K562 (cell line): ENCODE data around the gene UBE2J2. TPM values are rescaled to one million over a fixed set of nuclear protein-coding genes. Genes with fewer than 3 reads are reported as not detected.

Experiments
- BCOR ChIP-seq: fragments of 450-650 bp; IDR thresholded peaks from 2 replicates; pipeline ENCODE4 v1.6.1; 2016
- FOXK1 ChIP-seq: sonication (generic); formaldehyde crosslinking; IDR thresholded peaks from 2 replicates; pipeline ENCODE4 v1.8.0; 2022; ENCODE audit warnings: missing genetic modification reagents, mild to moderate bottlenecking, borderline replicate concordance
- GMEB1 ChIP-seq: fragments of 250-450 bp; sonication (Bioruptor Pico); IDR thresholded peaks from 2 replicates; pipeline ENCODE4 v1.4.0; 2020; ENCODE audit warnings: mild to moderate bottlenecking
- NR3C1 ChIP-seq: sonication (generic); formaldehyde crosslinking; IDR thresholded peaks from 2 replicates; pipeline ENCODE4 v1.8.1; 2022; ENCODE audit warnings: missing genetic modification reagents
- POLR2G ChIP-seq: fragments of 200-400 bp; formaldehyde crosslinking; IDR thresholded peaks from 2 replicates; pipeline ENCODE4 v1.6.1; 2017; ENCODE audit warnings: low read depth, mild to moderate bottlenecking, antibody characterized with exemption, low read length, moderate library complexity
- PTBP1 ChIP-seq: fragments of 200-400 bp; formaldehyde crosslinking; IDR thresholded peaks from 2 replicates; pipeline ENCODE4 v1.6.1; 2017; ENCODE audit warnings: low read depth, low read length
- RBM39 ChIP-seq: fragments of 200-400 bp; formaldehyde crosslinking; optimal IDR thresholded peaks from 2 replicates; pipeline ENCODE3; 2018; ENCODE audit warnings: low read depth, low read length
- TAF1 ChIP-seq: IDR thresholded peaks from 2 replicates; pipeline ENCODE4 v1.6.1; 2011; ENCODE audit warnings: mild to moderate bottlenecking, low read length, moderate library complexity; ENCODE audit not compliant: insufficient read depth, control insufficient read depth, severe bottlenecking; ENCODE audit errors: extremely low read depth
- U2AF1 ChIP-seq: fragments of 200-400 bp; formaldehyde crosslinking; optimal IDR thresholded peaks from 2 replicates; pipeline ENCODE3; 2017; ENCODE audit warnings: mild to moderate bottlenecking, low read depth, low read length, moderate library complexity
- ZBTB8A ChIP-seq: fragments of 450-650 bp; IDR thresholded peaks from 2 replicates; pipeline ENCODE4 v1.6.1; 2018; ENCODE audit warnings: mild to moderate bottlenecking, moderate library complexity; ENCODE audit not compliant: partially characterized antibody
- ZFPM2 ChIP-seq: fragments of 250-450 bp; sonication (Bioruptor Pico); IDR thresholded peaks from 2 replicates; pipeline ENCODE4 v1.5.1; 2022; ENCODE audit warnings: mild to moderate bottlenecking
- ZNF174 ChIP-seq: fragments of 250-450 bp; sonication (Bioruptor Pico); IDR thresholded peaks from 2 replicates; pipeline ENCODE4 v1.4.0; 2020; ENCODE audit warnings: mild to moderate bottlenecking
- ZNF644 ChIP-seq: fragments of 200-800 bp; sonication (Bioruptor generic); IDR thresholded peaks from 2 replicates; pipeline ENCODE4 v1.6.1; 2016; ENCODE audit warnings: low read depth, missing genetic modification characterization, missing compliant biosample characterization
- ZNF79 ChIP-seq: fragments of 250-450 bp; sonication (Bioruptor Pico); IDR thresholded peaks from 2 replicates; pipeline ENCODE4 v1.4.0; 2020; ENCODE audit warnings: low read depth, mild to moderate bottlenecking, moderate library complexity
- ZSCAN29 ChIP-seq: fragments of 450-650 bp; IDR thresholded peaks from 2 replicates; pipeline ENCODE4 v1.6.1; 2017
- polyA plus RNA-seq, 8 experiments: library from polyadenylated mRNA; depleted of rRNA in 4 of 8; stranded (reverse) in 5 of 8; unstranded in 3 of 8; fragments of >200 nt; fragmentation: Nextera tagmentation in 2 of 8; fragmentation: Illumina TruSeq in 1 of 8; extraction: Ambion mirVana in 2 of 8; extraction: Trizol in 1 of 8; gene quantifications; 2 replicates each; pipeline versions ENCODE4 v1.2.1 to v1.2.3, GENCODE V29; 2011 to 2014; ENCODE audit warnings: inconsistent platforms in 1 of 8, missing spikeins in 1 of 8
- total RNA-seq, 7 experiments: library from RNA; depleted of rRNA in 6 of 7; stranded (reverse); fragments of >200 nt in 6 of 7; fragmentation: Illumina TruSeq in 2 of 7; extraction: Trizol in 2 of 7; gene quantifications; 2 replicates each; pipeline versions ENCODE4 v1.2.1 to v1.2.3, GENCODE V29; 2011 to 2021; ENCODE audit warnings: low replicate concordance in 1 of 7
- TF ChIP-seq, protein P1 (sequence below): sonication (generic); formaldehyde crosslinking; IDR thresholded peaks from 2 replicates; pipeline ENCODE4 v1.8.1; 2023; ENCODE audit warnings: mild to moderate bottlenecking, missing genetic modification reagents
- TF ChIP-seq, protein P2 (sequence below), 2 experiments: IDR thresholded peaks; 2 replicates each; pipeline ENCODE4 v1.6.1; 2011; ENCODE audit warnings: borderline replicate concordance in 1 of 2, control low read depth in 1 of 2, low read depth in 1 of 2, low read length in 1 of 2, mild to moderate bottlenecking in 1 of 2, mixed read lengths in 1 of 2, moderate library complexity in 1 of 2; ENCODE audit not compliant: insufficient read depth in 1 of 2, insufficient read length in 1 of 2, poor library complexity in 1 of 2, severe bottlenecking in 1 of 2; ENCODE audit errors: extremely low read depth in 1 of 2

Gene UBE2J2
- total and polyA plus RNA-seq, 9 of the 15 experiments (the other 6 are each of a cell fraction or from before 2014, with no cell fraction given): 0.93 to 112 (median 75.5) TPM

- TF ChIP-seq, protein P1, sequence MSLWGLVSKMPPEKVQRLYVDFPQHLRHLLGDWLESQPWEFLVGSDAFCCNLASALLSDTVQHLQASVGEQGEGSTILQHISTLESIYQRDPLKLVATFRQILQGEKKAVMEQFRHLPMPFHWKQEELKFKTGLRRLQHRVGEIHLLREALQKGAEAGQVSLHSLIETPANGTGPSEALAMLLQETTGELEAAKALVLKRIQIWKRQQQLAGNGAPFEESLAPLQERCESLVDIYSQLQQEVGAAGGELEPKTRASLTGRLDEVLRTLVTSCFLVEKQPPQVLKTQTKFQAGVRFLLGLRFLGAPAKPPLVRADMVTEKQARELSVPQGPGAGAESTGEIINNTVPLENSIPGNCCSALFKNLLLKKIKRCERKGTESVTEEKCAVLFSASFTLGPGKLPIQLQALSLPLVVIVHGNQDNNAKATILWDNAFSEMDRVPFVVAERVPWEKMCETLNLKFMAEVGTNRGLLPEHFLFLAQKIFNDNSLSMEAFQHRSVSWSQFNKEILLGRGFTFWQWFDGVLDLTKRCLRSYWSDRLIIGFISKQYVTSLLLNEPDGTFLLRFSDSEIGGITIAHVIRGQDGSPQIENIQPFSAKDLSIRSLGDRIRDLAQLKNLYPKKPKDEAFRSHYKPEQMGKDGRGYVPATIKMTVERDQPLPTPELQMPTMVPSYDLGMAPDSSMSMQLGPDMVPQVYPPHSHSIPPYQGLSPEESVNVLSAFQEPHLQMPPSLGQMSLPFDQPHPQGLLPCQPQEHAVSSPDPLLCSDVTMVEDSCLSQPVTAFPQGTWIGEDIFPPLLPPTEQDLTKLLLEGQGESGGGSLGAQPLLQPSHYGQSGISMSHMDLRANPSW (CRISPR knock-in tag): no peak
- TF ChIP-seq BCOR (no peak), RBM39 (no peak), ZBTB8A (no peak), POLR2G (peak; percentile 71), PTBP1 (no peak), ZNF174 (no peak), ZFPM2 (CRISPR knock-in tag) (no peak), ZNF79 (CRISPR knock-in tag) (no peak), ZNF644 (no peak), FOXK1 (CRISPR knock-in tag) (no peak), ZSCAN29 (no peak), NR3C1 (CRISPR knock-in tag) (no peak), GMEB1 (CRISPR knock-in tag) (no peak), TAF1 (no peak), U2AF1 (no peak)
- TF ChIP-seq, protein P2, sequence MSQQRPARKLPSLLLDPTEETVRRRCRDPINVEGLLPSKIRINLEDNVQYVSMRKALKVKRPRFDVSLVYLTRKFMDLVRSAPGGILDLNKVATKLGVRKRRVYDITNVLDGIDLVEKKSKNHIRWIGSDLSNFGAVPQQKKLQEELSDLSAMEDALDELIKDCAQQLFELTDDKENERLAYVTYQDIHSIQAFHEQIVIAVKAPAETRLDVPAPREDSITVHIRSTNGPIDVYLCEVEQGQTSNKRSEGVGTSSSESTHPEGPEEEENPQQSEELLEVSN (IDR thresholded peaks at IDR 0.05; ENCODE audit: borderline replicate concordance in 1 of 2, extremely low read depth in 1 of 2, insufficient read depth in 1 of 2, insufficient read length in 1 of 2, low read depth in 1 of 2, low read length in 1 of 2, poor library complexity in 1 of 2, severe bottlenecking in 1 of 2): peak; percentile 74 to 91
Measured at GRCh38 chr1:1293263-1294249, 19.9 kb upstream of the UBE2J2 start (continued).
